IPS DF 4.7 (cell line): ENCODE results near the gene PRKRA.
"Not testable (repeated sequence)": the region's sequence is repeated elsewhere in the genome, so short reads cannot be mapped to it uniquely, and the experiment has no call there.

Source experiments
- DNase-seq: peaks from one replicate; pipeline ENCODE4 v3.0.0-alpha.2; 2013; ENCODE audit warnings: low spot score; ENCODE audit errors: extremely low read depth

The PRKRA gene

GRCh38 chr2:178414266-178415247, 36.4 kb downstream of the PRKRA start:
- peak; percentile 78 for DNase-seq

- DNase-seq: peak; percentile 53
Observed at GRCh38 chr2:178413472-178414265, 37.3 kb downstream of the PRKRA start.

- DNase-seq: not testable (repeated sequence)
Observed at GRCh38 chr2:178412453-178412852, 38.5 kb downstream of the PRKRA start.

GRCh38 chr2:178412047-178412446, 38.9 kb downstream of the PRKRA start:
- DNase-seq: no peak

GRCh38 chr2:178409261-178409660, 41.7 kb downstream of the PRKRA start:
- DNase-seq: no peak

GRCh38 chr2:178404368-178404767, 46.6 kb downstream of the PRKRA start:
- DNase-seq: no peak

- DNase-seq: no peak
Observed at GRCh38 chr2:178403671-178404306, 47.2 kb downstream of the PRKRA start.

GRCh38 chr2:178401994-178402437, 49.0 kb downstream of the PRKRA start:
- no peak for DNase-seq

- DNase-seq: no peak
Observed at GRCh38 chr2:178397002-178397605, 53.9 kb downstream of the PRKRA start.

- no peak for DNase-seq
Observed at GRCh38 chr2:178395941-178396570, 54.9 kb downstream of the PRKRA start.

- no peak for DNase-seq
Observed at GRCh38 chr2:178395295-178395694, 55.7 kb downstream of the PRKRA start.

GRCh38 chr2:178394859-178395258, 56.1 kb downstream of the PRKRA start:
- DNase-seq: no peak

GRCh38 chr2:178392215-178392614, 58.8 kb downstream of the PRKRA start:
- no peak for DNase-seq

- no peak for DNase-seq
Observed at GRCh38 chr2:178391701-178392100, 59.3 kb downstream of the PRKRA start.

GRCh38 chr2:178388287-178388686, 62.7 kb downstream of the PRKRA start:
- DNase-seq: no peak

- DNase-seq: no peak
Observed at GRCh38 chr2:178386986-178387597, 63.9 kb downstream of the PRKRA start.

GRCh38 chr2:178385595-178386148, 65.3 kb downstream of the PRKRA start:
- DNase-seq: no peak

GRCh38 chr2:178383718-178384117, 67.3 kb downstream of the PRKRA start:
- no peak for DNase-seq
